Uterus (tissue), 4 donors: ENCODE results near the gene HRG. TPM values are rescaled to one million over a fixed set of nuclear protein-coding genes. Genes with fewer than 3 reads are reported as not detected.

Experiments used
- DNase-seq, 2 donors: peaks; one replicate each; pipeline ENCODE4 v3.0.0-alpha.2; 2019 to 2020
- H3K27ac ChIP-seq, 2 donors: fragments of 200-600 bp; sonication (generic); 1 replicate in 1 of 2; 2 replicates in 1 of 2; pipeline ENCODE4 v1.5.1; 2016 to 2018
- H3K27me3 ChIP-seq, 2 donors: fragments of 200-600 bp; sonication (generic); one replicate each; pipeline ENCODE4 v1.5.1; 2018 to 2019; ENCODE audit warnings: control low read depth in 1 of 2
- H3K36me3 ChIP-seq, 2 donors: fragments of 200-600 bp; sonication (generic); one replicate each; pipeline ENCODE4 v1.5.1; 2019; ENCODE audit warnings: control low read depth in 1 of 2
- H3K4me1 ChIP-seq, 2 donors: fragments of 200-600 bp; sonication (generic); one replicate each; pipeline ENCODE4 v1.5.1; 2018 to 2019; ENCODE audit warnings: control low read depth in 1 of 2
- H3K4me3 ChIP-seq, 2 donors: fragments of 200-600 bp; sonication (generic); 1 replicate in 1 of 2; 2 replicates in 1 of 2; pipeline ENCODE4 v1.5.1; 2018 to 2019; ENCODE audit warnings: mild to moderate bottlenecking in 1 of 2
- H3K9me3 ChIP-seq, 2 donors: fragments of 200-600 bp; sonication (generic); one replicate each; pipeline ENCODE4 v1.5.1; 2019; ENCODE audit warnings: control low read depth in 1 of 2
- CTCF ChIP-seq, 4 experiments: fragments of 200-600 bp in 2 of 4; fragments of 450-650 bp in 2 of 4; sonication (generic) in 2 of 4; IDR thresholded peaks; one replicate each; pipeline ENCODE4 v1.5.1; 2016 to 2019; ENCODE audit warnings: antibody characterized with exemption in 4 of 4, mild to moderate bottlenecking in 2 of 4, moderate library complexity in 1 of 4
- POLR2A ChIP-seq, 2 donors: fragments of 450-650 bp; IDR thresholded peaks; one replicate each; pipeline ENCODE4 v1.6.1; 2016; ENCODE audit warnings: antibody characterized with exemption in 2 of 2, mild to moderate bottlenecking in 1 of 2, moderate library complexity in 1 of 2
- intact Hi-C: fragments of 100-400 bp; cut with DNase I; formaldehyde crosslinking; loops from one replicate; pipeline ENCODE4 v1.15.1; 2023; ENCODE audit warnings: low total_unique reads
- total RNA-seq, 4 donors: library from RNA; depleted of rRNA in 3 of 4; stranded (reverse); fragments of >200 nt in 3 of 4; gene quantifications; one replicate each; pipeline versions ENCODE4 v1.1.0 to v1.2.4, GENCODE V29; 2014 to 2023
- donor health status: DM: yes; HTN: yes; CAD: no.

HRG gene
- total RNA-seq, 4 donors from 2014 or later, result not detected

- H3K36me3 ChIP-seq, result no peaks in the 10 kb centered on the region
- intact Hi-C loops, result no loop called here
- DNase-seq, result no peak
Measured at GRCh38 chr3:186664506-186664905, 1.3 kb upstream of the HRG start.

GRCh38 chr3:186668426-186668825 lies 2.6 kb downstream of the HRG start:
- Histone ChIP-seq H3K27ac (no peak overlapping the region), H3K4me3 (no peak overlapping the region), H3K9me3 (no peaks in the 10 kb centered on the region), H3K4me1 (no peaks in the 10 kb centered on the region), H3K36me3 (no peaks in the 10 kb centered on the region), H3K27me3 (no peaks in the 10 kb centered on the region)
- no peak for DNase-seq
- no peak for TF ChIP-seq POLR2A (IDR thresholded peaks at IDR 0.05)
- TF ChIP-seq CTCF (IDR thresholded peaks at IDR 0.05), result no peak
- intact Hi-C loops, result no loop called here

More at GRCh38 chr3:186664506-186664905, 1.3 kb upstream of the HRG start:
- Histone ChIP-seq H3K4me1 (no peaks in the 10 kb centered on the region), H3K4me3 (no peak overlapping the region), H3K9me3 (no peaks in the 10 kb centered on the region), H3K27me3 (no peaks in the 10 kb centered on the region), H3K27ac (no peak overlapping the region)
- TF ChIP-seq CTCF (IDR thresholded peaks at IDR 0.05) (no peak), POLR2A (IDR thresholded peaks at IDR 0.05) (no peak)

GRCh38 chr3:186669378-186670084 lies 3.7 kb downstream of the HRG start:
- Histone ChIP-seq H3K36me3 (no peaks in the 10 kb centered on the region), H3K4me3 (no peak overlapping the region), H3K27me3 (no peaks in the 10 kb centered on the region), H3K27ac (no peak overlapping the region), H3K9me3 (no peaks in the 10 kb centered on the region), H3K4me1 (no peaks in the 10 kb centered on the region)
- intact Hi-C loops, result no loop called here
- DNase-seq, result no peak
- TF ChIP-seq POLR2A (IDR thresholded peaks at IDR 0.05) (no peak), CTCF (IDR thresholded peaks at IDR 0.05) (no peak)

- Histone ChIP-seq H3K4me3 (no peak overlapping the region), H3K4me1 (no peaks in the 10 kb centered on the region), H3K27me3 (no peaks in the 10 kb centered on the region), H3K27ac (no peak overlapping the region), H3K9me3 (no peaks in the 10 kb centered on the region), H3K36me3 (no peaks in the 10 kb centered on the region)
- no peak for TF ChIP-seq POLR2A (IDR thresholded peaks at IDR 0.05)
- no peak for DNase-seq
- intact Hi-C loops, result no loop called here
Measured at GRCh38 chr3:186670155-186670554, 4.3 kb downstream of the HRG start.

- intact Hi-C loops, result no loop called here
- no peak overlapping the region for H3K4me3 ChIP-seq
- H3K9me3 ChIP-seq, result no peaks in the 10 kb centered on the region
- no peaks in the 10 kb centered on the region for H3K36me3 ChIP-seq
- DNase-seq, result no peak
- H3K27ac ChIP-seq, result no peak overlapping the region
- no peaks in the 10 kb centered on the region for H3K4me1 ChIP-seq
- no peaks in the 10 kb centered on the region for H3K27me3 ChIP-seq
- TF ChIP-seq POLR2A (IDR thresholded peaks at IDR 0.05) (no peak), CTCF (IDR thresholded peaks at IDR 0.05) (no peak)
Measured at GRCh38 chr3:186671051-186671450, 5.2 kb downstream of the HRG start.
